Activated T-cell treated with anti-CD3 and anti-CD28 coated beads for 48 hours (primary cell): Measurements from ENCODE around the gene TNN.
"Not testable (repeated sequence)": the region's sequence is repeated elsewhere in the genome, so short reads cannot be mapped to it uniquely, and the experiment has no call there.

Experiments used
- DNase-seq: peaks from one replicate; pipeline ENCODE4 v3.0.0-alpha.2; 2020; ENCODE audit warnings: low read depth

TNN gene

GRCh38 chr1:175070818-175071217 lies 3.2 kb downstream of the TNN start:
- no peak for DNase-seq

GRCh38 chr1:175071276-175071943 lies 3.8 kb downstream of the TNN start:
- DNase-seq, result no peak

DNA sequence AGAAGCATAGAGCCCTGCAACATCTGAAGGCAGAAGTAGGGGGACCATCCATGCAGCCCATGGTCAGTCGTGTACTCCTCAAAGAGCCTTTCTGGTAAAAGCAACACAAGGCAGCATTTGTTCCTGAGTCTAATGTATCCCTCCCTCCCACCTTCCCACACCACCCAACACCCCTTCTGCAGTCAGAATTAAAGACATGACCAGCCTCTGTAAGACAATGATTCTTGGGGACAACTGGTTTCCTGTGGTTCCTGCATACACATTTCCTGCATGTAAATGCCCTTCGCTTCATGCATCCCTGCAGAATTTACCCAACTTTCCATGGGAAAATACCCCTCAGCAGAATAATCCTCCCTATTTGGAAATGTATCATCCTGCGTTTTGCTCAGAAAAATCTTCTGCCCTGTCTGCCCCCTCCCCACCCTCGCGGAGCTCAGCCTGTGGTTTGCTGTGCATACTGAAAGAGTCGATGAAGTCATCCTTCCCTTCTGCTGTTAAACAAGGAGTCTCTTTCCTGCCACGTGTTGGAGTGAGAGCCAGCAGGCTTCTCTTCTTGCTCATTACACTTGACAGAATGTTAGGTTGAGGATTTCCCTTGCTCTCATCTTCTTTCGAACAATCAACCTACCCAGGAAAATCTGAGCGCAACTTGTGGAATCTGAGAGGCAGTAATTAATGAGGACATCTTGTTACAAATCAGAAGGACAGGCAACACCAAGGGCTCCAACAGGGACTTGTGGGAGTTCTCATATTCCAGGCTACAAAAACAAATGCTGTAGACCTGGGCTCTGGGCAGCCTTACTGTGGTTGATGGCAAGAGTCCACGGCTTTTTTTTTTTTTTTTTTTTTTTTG lies 4.7 kb downstream of the TNN start:
- no peak for DNase-seq

DNA sequence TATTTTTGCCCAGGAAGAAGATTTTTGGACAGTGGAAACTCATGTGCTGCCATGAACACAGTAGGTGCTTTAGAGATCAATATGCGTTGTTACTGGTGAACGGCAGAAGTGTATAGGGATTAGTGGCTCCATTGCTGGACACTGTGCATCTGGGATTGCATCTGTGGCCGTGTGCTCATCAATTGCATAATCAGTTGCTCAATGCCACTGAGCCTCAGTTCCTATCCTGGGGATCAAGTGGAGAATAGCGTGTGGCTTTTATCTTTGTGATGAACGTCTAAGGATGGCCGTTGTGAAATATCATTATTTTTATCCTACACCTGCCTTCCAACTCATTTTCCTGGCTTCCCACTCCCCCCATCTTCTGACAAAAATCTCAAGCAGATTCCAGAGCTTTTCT lies 5.4 kb downstream of the TNN start:
- no peak for DNase-seq

- no peak for DNase-seq
These were observed 6.0 kb downstream of the TNN start for GRCh38 chr1:175073633-175074032.

DNA sequence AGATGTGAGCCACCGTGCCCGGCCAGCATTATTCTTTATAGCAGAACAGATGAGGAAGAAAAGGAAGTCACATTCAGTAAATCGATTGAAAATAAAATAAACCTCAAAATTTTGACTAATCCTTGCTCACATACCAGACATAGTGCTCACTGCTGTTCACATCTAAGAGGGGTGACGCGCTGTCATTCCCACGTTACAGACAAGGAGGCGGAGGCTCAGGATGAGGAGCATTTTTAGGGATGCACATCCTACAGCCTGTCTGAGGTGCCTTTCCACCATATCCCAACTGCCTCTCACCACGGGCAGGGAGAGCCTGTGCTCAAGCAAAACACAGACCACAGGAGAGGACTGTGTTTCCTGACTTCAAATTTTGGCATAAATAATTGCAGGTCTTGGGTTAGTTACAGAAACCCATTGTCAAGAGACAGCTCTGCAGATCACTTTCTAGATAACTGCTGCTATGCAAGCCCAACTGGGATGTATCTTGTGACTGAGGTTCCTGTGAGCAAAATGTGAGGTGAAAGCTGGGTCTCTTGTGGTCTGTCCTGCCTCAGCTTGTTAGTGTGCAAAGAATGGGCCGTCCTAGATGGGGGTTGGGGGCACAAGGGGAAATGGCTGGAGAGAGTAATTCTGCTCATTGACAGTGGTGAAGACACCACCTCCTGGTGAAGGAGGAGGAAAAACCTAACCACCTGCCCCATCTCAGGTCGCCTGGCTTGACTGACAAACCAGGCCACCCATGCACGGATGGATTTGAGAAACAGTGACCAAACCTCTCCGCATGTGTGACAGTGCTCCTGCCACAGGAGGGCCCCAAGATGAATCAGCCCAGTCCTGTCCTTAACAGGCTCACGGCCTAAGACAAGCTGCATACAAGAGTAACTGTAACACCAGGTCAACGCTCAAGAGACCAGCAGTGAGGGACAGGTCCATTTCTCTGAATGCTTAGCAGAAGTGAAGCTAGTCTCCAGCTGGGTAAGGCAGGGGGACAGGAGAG lies 8.2 kb downstream of the TNN start:
- DNase-seq, result no peak

DNA sequence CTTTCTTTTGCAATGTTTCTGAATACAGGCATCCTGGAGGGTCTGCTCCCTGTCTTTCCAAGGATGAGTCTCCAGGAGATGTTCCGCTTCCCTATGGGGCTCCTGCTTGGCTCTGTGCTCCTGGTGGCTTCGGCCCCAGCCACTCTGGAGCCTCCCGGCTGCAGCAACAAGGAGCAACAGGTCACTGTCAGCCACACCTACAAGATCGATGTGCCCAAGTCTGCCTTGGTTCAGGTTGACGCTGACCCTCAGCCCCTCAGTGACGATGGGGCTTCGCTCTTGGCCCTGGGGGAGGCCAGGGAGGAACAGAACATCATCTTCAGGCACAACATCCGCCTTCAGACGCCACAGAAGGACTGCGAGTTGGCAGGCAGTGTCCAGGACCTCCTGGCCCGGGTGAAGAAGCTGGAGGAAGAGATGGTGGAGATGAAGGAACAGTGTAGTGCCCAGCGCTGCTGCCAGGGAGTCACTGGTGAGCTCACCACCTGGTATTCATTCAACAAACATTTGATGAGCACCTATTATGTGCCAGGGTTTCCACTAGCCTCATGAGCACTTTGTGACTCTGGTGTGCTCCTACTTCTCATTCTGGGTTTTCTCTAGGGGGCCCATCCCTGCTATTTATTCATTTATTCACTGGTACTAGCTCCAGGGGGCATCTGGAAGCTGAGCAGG lies 9.9 kb downstream of the TNN start:
- no peak for DNase-seq

GRCh38 chr1:175078629-175079028 lies 11.0 kb downstream of the TNN start:
- no peak for DNase-seq

- no peak for DNase-seq
These were observed 11.7 kb downstream of the TNN start for GRCh38 chr1:175079338-175079737.

- DNase-seq, result no peak
These were observed 12.4 kb downstream of the TNN start for GRCh38 chr1:175080030-175080429.

GRCh38 chr1:175081983-175082382 lies 14.3 kb downstream of the TNN start:
- no peak for DNase-seq

DNA sequence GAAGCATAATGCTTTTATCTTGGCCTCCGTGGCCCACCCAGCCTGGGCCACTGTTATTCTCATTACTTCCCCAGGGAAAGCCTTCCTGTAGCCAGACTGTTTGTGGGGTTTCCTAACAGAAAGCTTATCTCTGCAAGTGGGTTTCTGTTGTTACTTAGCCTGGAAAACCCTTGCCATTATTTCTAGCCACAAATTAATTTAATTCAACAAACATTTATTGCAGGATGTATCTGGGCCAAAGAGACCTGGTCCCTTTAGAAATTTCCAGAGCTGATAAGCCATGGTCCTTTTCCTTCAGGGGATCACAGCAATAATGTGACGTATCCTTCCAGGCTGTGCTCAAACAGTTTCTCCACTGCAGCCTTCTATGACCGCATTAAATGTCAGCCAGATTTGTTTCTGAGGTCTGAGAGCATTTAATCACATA lies 20.9 kb downstream of the TNN start:
- DNase-seq, result no peak

GRCh38 chr1:175089136-175089718 lies 21.6 kb downstream of the TNN start:
- DNase-seq, result no peak

- no peak for DNase-seq
These were observed 23.1 kb downstream of the TNN start for GRCh38 chr1:175090780-175091179.

- no peak for DNase-seq
These were observed 27.0 kb downstream of the TNN start for GRCh38 chr1:175094626-175095025.

- no peak for DNase-seq
These were observed 27.4 kb downstream of the TNN start for GRCh38 chr1:175095069-175095468.

GRCh38 chr1:175095978-175096607 lies 28.5 kb downstream of the TNN start:
- DNase-seq, result no peak

DNA sequence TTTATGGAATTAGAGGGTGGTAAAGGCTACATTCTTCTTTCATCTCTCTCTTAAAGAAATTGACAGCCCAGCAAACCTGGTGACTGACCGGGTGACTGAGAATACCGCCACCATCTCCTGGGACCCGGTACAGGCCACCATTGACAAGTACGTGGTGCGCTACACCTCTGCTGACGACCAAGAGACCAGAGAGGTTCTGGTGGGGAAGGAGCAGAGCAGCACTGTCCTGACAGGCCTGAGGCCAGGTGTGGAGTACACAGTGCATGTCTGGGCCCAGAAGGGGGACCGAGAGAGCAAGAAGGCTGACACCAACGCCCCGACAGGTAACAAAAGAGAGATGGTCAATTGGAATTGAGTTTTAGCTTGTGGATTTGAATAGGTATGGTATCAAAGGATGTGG lies 29.7 kb downstream of the TNN start:
- DNase-seq, result no peak

- DNase-seq, result no peak
These were observed 32.3 kb downstream of the TNN start for GRCh38 chr1:175099916-175100315.

DNA sequence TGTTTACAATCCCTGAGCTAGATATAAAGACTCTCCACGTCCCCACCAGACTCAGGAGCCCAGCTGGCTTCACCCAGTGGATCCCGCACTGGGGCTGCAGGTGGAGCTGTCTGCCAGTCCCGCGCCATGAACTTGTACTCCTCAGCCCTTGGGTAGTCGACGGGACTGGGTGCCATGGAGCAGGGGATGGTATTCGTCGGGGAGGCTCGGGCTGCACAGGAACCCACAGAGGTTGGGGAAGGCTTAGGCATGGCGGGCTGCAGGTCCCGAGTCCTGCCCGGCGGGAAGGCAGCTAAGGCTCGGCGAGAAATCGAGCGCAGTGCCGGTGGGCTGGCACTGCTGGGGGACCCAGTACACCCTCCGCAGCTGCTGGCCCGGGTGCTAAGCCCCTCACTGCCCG lies 34.5 kb downstream of the TNN start:
- not testable (repeated sequence) for DNase-seq

DNA sequence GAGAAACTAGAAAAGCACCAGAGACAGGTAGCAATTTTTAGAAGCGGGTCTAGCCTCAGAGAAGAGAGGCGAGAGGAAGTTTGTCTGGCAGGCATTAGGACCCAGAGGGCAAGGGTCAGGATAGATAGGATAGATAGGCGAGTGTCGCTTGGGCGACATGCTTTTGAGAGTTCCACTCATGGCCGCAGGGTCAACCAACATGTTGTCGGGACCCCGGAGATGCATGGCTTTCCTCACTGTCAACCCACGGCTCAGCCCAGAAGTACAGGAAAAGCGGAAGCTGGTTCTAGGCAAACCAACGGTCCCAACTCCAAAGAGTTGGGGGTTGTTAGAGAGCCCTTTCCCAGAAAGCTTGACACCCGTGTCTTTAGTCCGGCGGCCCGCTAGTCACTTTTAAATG lies 38.9 kb downstream of the TNN start:
- DNase-seq, result not testable (repeated sequence)
